ENCODE results near the gene WAC.
"Not testable (repeated sequence)": the region's sequence is repeated elsewhere in the genome, so short reads cannot be mapped to it uniquely, and the experiment has no call there.

The WAC gene

GRCh38 chr10:28505359-28505959 is 27.5 kb upstream of the WAC start:
- no peaks in the 10 kb centered on the region for H3K36me3 Mint-ChIP-seq (ENCODE audit: insufficient read depth)
- DNase-seq (ENCODE audit: low spot score in 2 of 2), result no peak
- no peak for ATAC-seq (replicated peaks; ENCODE audit: extremely low read depth, poor library complexity, severe bottlenecking)
- no peaks in the 10 kb centered on the region for H3K27me3 Mint-ChIP-seq
- no peak overlapping the region for H3K4me3 Mint-ChIP-seq
- H3K4me1 Mint-ChIP-seq, result no peaks in the 10 kb centered on the region
- H3K27ac Mint-ChIP-seq (ENCODE audit: low read depth), result no peak overlapping the region
- no peaks in the 10 kb centered on the region for H3K9me3 Mint-ChIP-seq

GRCh38 chr10:28508304-28508925 is 24.5 kb upstream of the WAC start:
- no peaks in the 10 kb centered on the region for H3K27me3 Mint-ChIP-seq
- H3K9me3 Mint-ChIP-seq, result no peaks in the 10 kb centered on the region
- no peak for DNase-seq (ENCODE audit: low spot score in 2 of 2)

GRCh38 chr10:28509286-28509685 is 23.6 kb upstream of the WAC start:
- no peaks in the 10 kb centered on the region for H3K27me3 Mint-ChIP-seq
- DNase-seq (ENCODE audit: low spot score in 2 of 2) (no peak), ATAC-seq (replicated peaks; ENCODE audit: extremely low read depth, poor library complexity, severe bottlenecking) (no peak)
- H3K36me3 Mint-ChIP-seq (ENCODE audit: insufficient read depth), result no peaks in the 10 kb centered on the region
- H3K9me3 Mint-ChIP-seq, result no peaks in the 10 kb centered on the region
- H3K4me3 Mint-ChIP-seq, result no peak overlapping the region
- H3K4me1 Mint-ChIP-seq, result no peaks in the 10 kb centered on the region
- no peak overlapping the region for H3K27ac Mint-ChIP-seq (ENCODE audit: low read depth)

More at GRCh38 chr10:28508304-28508925, 24.5 kb upstream of the WAC start:
- no peaks in the 10 kb centered on the region for H3K4me1 Mint-ChIP-seq
- H3K27ac Mint-ChIP-seq (ENCODE audit: low read depth), result no peak overlapping the region
- no peaks in the 10 kb centered on the region for H3K36me3 Mint-ChIP-seq (ENCODE audit: insufficient read depth)
- H3K4me3 Mint-ChIP-seq, result no peak overlapping the region
- ATAC-seq (replicated peaks; ENCODE audit: extremely low read depth, poor library complexity, severe bottlenecking), result no peak

GRCh38 chr10:28514648-28515047 is 18.3 kb upstream of the WAC start:
- H3K4me1 Mint-ChIP-seq, result no peaks in the 10 kb centered on the region
- H3K27ac Mint-ChIP-seq (ENCODE audit: low read depth), result no peak overlapping the region
- H3K27me3 Mint-ChIP-seq, result no peaks in the 10 kb centered on the region
- ATAC-seq (replicated peaks; ENCODE audit: extremely low read depth, poor library complexity, severe bottlenecking) (no peak), DNase-seq (ENCODE audit: low spot score in 2 of 2) (no peak)
- no peaks in the 10 kb centered on the region for H3K9me3 Mint-ChIP-seq
- H3K4me3 Mint-ChIP-seq, result no peak overlapping the region
- no peaks in the 10 kb centered on the region for H3K36me3 Mint-ChIP-seq (ENCODE audit: insufficient read depth)

- Mint-ChIP-seq H3K9me3 (peaks cover 9% of the 10 kb centered on the region), H3K27me3 (no peaks in the 10 kb centered on the region), H3K4me3 (no peak overlapping the region), H3K4me1 (no peaks in the 10 kb centered on the region), H3K27ac (ENCODE audit: low read depth) (no peak overlapping the region), H3K36me3 (ENCODE audit: insufficient read depth) (peaks cover 7% of the 10 kb centered on the region)
- ATAC-seq (replicated peaks; ENCODE audit: extremely low read depth, poor library complexity, severe bottlenecking) (no peak), DNase-seq (ENCODE audit: low spot score in 2 of 2) (no peak)
Measured at GRCh38 chr10:28520346-28520745, 12.6 kb upstream of the WAC start.

- not testable (repeated sequence) for H3K4me1 Mint-ChIP-seq; H3K9me3 Mint-ChIP-seq; DNase-seq (ENCODE audit: low spot score in 2 of 2); H3K27me3 Mint-ChIP-seq; H3K4me3 Mint-ChIP-seq; ATAC-seq (replicated peaks; ENCODE audit: extremely low read depth, poor library complexity, severe bottlenecking); H3K27ac Mint-ChIP-seq (ENCODE audit: low read depth); H3K36me3 Mint-ChIP-seq (ENCODE audit: insufficient read depth)
Measured at GRCh38 chr10:28520828-28521227, 12.1 kb upstream of the WAC start.

GRCh38 chr10:28521961-28522360 is 11.0 kb upstream of the WAC start:
- not testable (repeated sequence) for H3K27ac Mint-ChIP-seq (ENCODE audit: low read depth); H3K36me3 Mint-ChIP-seq (ENCODE audit: insufficient read depth); ATAC-seq (replicated peaks; ENCODE audit: extremely low read depth, poor library complexity, severe bottlenecking); H3K4me3 Mint-ChIP-seq; H3K27me3 Mint-ChIP-seq; H3K9me3 Mint-ChIP-seq; H3K4me1 Mint-ChIP-seq; DNase-seq (ENCODE audit: low spot score in 2 of 2)

GRCh38 chr10:28523725-28524252 is 9.1 kb upstream of the WAC start:
- peaks cover 9% of the 10 kb centered on the region for H3K9me3 Mint-ChIP-seq
- ATAC-seq (replicated peaks; ENCODE audit: extremely low read depth, poor library complexity, severe bottlenecking) (no peak), DNase-seq (ENCODE audit: low spot score in 2 of 2) (no peak)
- H3K4me3 Mint-ChIP-seq, result no peak overlapping the region
- no peak overlapping the region for H3K27ac Mint-ChIP-seq (ENCODE audit: low read depth)
- peaks cover 9% of the 10 kb centered on the region for H3K36me3 Mint-ChIP-seq (ENCODE audit: insufficient read depth)
- no peaks in the 10 kb centered on the region for H3K27me3 Mint-ChIP-seq
- peaks cover 7% of the 10 kb centered on the region for H3K4me1 Mint-ChIP-seq

- DNase-seq (ENCODE audit: low spot score in 2 of 2), result no peak
- ATAC-seq (replicated peaks; ENCODE audit: extremely low read depth, poor library complexity, severe bottlenecking), result no peak
- H3K36me3 Mint-ChIP-seq (ENCODE audit: insufficient read depth), result peaks cover 34% of the 10 kb centered on the region
- H3K27ac Mint-ChIP-seq (ENCODE audit: low read depth), result peak overlapping the region; percentile 100
- H3K4me1 Mint-ChIP-seq, result peaks cover 58% of the 10 kb centered on the region
- H3K4me3 Mint-ChIP-seq, result peak overlapping the region; percentile 45
- no peaks in the 10 kb centered on the region for H3K9me3 Mint-ChIP-seq
- H3K27me3 Mint-ChIP-seq, result no peaks in the 10 kb centered on the region
Measured at GRCh38 chr10:28530751-28531150, 2.2 kb upstream of the WAC start.

- peak overlapping the region; percentile 100 for H3K27ac Mint-ChIP-seq (ENCODE audit: low read depth)
- H3K4me1 Mint-ChIP-seq, result peaks cover 72% of the 10 kb centered on the region
- DNase-seq (ENCODE audit: low spot score in 2 of 2), result no peak
- ATAC-seq (replicated peaks; ENCODE audit: extremely low read depth, poor library complexity, severe bottlenecking), result no peak
- peak overlapping the region; percentile 99 for H3K4me3 Mint-ChIP-seq
- no peaks in the 10 kb centered on the region for H3K27me3 Mint-ChIP-seq
- H3K36me3 Mint-ChIP-seq (ENCODE audit: insufficient read depth), result peaks cover 54% of the 10 kb centered on the region
- no peaks in the 10 kb centered on the region for H3K9me3 Mint-ChIP-seq
Measured at GRCh38 chr10:28533186-28533564, 257 bp downstream of the WAC start.

- peak; percentile 24 to 45 for DNase-seq (ENCODE audit: low spot score in 2 of 2)
- Mint-ChIP-seq H3K4me1 (peaks cover 73% of the 10 kb centered on the region), H3K4me3 (peak overlapping the region; percentile 99), H3K36me3 (ENCODE audit: insufficient read depth) (peaks cover 59% of the 10 kb centered on the region), H3K27me3 (no peaks in the 10 kb centered on the region), H3K9me3 (no peaks in the 10 kb centered on the region), H3K27ac (ENCODE audit: low read depth) (peak overlapping the region; percentile 100)
- peak; percentile 37 for ATAC-seq (replicated peaks; ENCODE audit: extremely low read depth, poor library complexity, severe bottlenecking)
Measured at GRCh38 chr10:28533571-28534304, 820 bp downstream of the WAC start.

- Mint-ChIP-seq H3K36me3 (ENCODE audit: insufficient read depth) (peaks cover 75% of the 10 kb centered on the region), H3K27ac (ENCODE audit: low read depth) (peak overlapping the region; percentile 86), H3K4me3 (peak overlapping the region; percentile 99), H3K4me1 (peaks cover 64% of the 10 kb centered on the region), H3K9me3 (no peaks in the 10 kb centered on the region), H3K27me3 (no peaks in the 10 kb centered on the region)
- no peak for DNase-seq (ENCODE audit: low spot score in 2 of 2)
- ATAC-seq (replicated peaks; ENCODE audit: extremely low read depth, poor library complexity, severe bottlenecking), result no peak
Measured at GRCh38 chr10:28535846-28536245, 2.9 kb downstream of the WAC start.

- no peaks in the 10 kb centered on the region for H3K27me3 Mint-ChIP-seq
- peaks cover 66% of the 10 kb centered on the region for H3K4me1 Mint-ChIP-seq
- DNase-seq (ENCODE audit: low spot score in 2 of 2) (no peak), ATAC-seq (replicated peaks; ENCODE audit: extremely low read depth, poor library complexity, severe bottlenecking) (no peak)
- no peaks in the 10 kb centered on the region for H3K9me3 Mint-ChIP-seq
- no peak overlapping the region for H3K27ac Mint-ChIP-seq (ENCODE audit: low read depth)
- peak overlapping the region; percentile 48 for H3K4me3 Mint-ChIP-seq
- peaks cover 80% of the 10 kb centered on the region for H3K36me3 Mint-ChIP-seq (ENCODE audit: insufficient read depth)
Measured at GRCh38 chr10:28538595-28538994, 5.7 kb downstream of the WAC start.
